HepG2 (cell line): ENCODE results near the gene NEK6. TPM values are rescaled to one million over a fixed set of nuclear protein-coding genes. Genes with fewer than 3 reads are reported as not detected.

Experiments
- ATAC-seq: fragments of 200-7000 bp; cut with Tn5 transposase; 3 replicates; pipeline ENCODE4 v1.9.1; 2020; ENCODE audit warnings: mild to moderate bottlenecking, moderate library complexity
- Bru-seq: library from RNA; stranded (reverse); fragments of 400-500 nt; gene quantifications from one replicate; lab custom pipeline; 2021; lab: Mats Ljungman, UMichigan
- BruChase-seq, 2 experiments: library from RNA; stranded (reverse); fragments of 400-500 nt; gene quantifications; one replicate each; lab custom pipeline; 2021; lab: Mats Ljungman, UMichigan
- BruUV-seq: library from RNA; stranded (reverse); fragments of 400-500 nt; replicated peaks from 2 replicates; lab custom pipeline; 2021; lab: Mats Ljungman, UMichigan
- CTCF ChIA-PET: fragments of 300-600 bp; formaldehyde crosslinking; extraction: SDS; loops from one replicate; lab custom pipeline; 2021; ENCODE audit warnings: low total read pairs, inconsistent platforms, low intra/inter-chr PET ratio; lab: Yijun Ruan, JAX
- POLR2A ChIA-PET: fragments of 350-600 bp; sonication (Branson Sonifier 250); formaldehyde crosslinking; loops from one replicate; lab custom pipeline; 2020; ENCODE audit warnings: antibody characterized with exemption, inconsistent platforms; lab: Yijun Ruan, JAX
- DNase-seq: peaks from one replicate; pipeline ENCODE4 v3.0.0-alpha.2; 2015; ENCODE audit warnings: low spot score
- FAIRE-seq: peaks from 3 replicates; lab custom pipeline; 2011; peaks lifted over from hg19 to GRCh38; lab: Jason Lieb, UNC
- H2AFZ ChIP-seq: one replicate; pipeline ENCODE4 v1.6.1; 2011; ENCODE audit warnings: low read length, inconsistent platforms
- H3K27ac ChIP-seq: fragments of 300-600 bp; 3 replicates; pipeline ENCODE4 v1.8.0; 2011; ENCODE audit warnings: mixed run types, mild to moderate bottlenecking, mixed read lengths, low read length, inconsistent platforms; ENCODE audit not compliant: insufficient read depth; ENCODE audit errors: extremely low read length
- H3K27me3 ChIP-seq, 2 experiments: fragments of 200-600 bp in 1 of 2; 2 replicates in 1 of 2; 3 replicates in 1 of 2; pipeline versions ENCODE4 v1.6.0 to v1.8.0; 2011; ENCODE audit warnings: low read length in 2 of 2, mild to moderate bottlenecking in 2 of 2, moderate library complexity in 2 of 2, inconsistent platforms in 1 of 2; ENCODE audit not compliant: insufficient read depth in 2 of 2, control insufficient read depth in 1 of 2
- H3K36me3 ChIP-seq, 2 experiments: fragments of 200-600 bp in 1 of 2; replicated peaks in 1 of 2; 2 replicates in 1 of 2; 3 replicates in 1 of 2; pipeline versions ENCODE4 v1.5.1 to v1.8.0; 2011; ENCODE audit warnings: low read length in 2 of 2, inconsistent platforms in 1 of 2; ENCODE audit not compliant: insufficient read depth in 2 of 2, control insufficient read depth in 1 of 2
- H3K4me1 ChIP-seq: 2 replicates; pipeline ENCODE4 v1.5.1; 2012; ENCODE audit warnings: low read length, inconsistent platforms; ENCODE audit not compliant: insufficient read depth
- H3K4me2 ChIP-seq: 2 replicates; pipeline ENCODE4 v1.6.0; 2011; ENCODE audit warnings: low read depth, low read length, inconsistent platforms
- H3K4me3 ChIP-seq, 3 experiments: fragments of 200-600 bp in 1 of 3; sonication (generic), shearing (Covaris generic) in 1 of 3; replicated peaks in 1 of 3; 2 replicates each; pipeline ENCODE4 v1.5.1; 2011 to 2016; ENCODE audit warnings: low read length in 3 of 3, inconsistent platforms in 2 of 3, low read depth in 2 of 3, mild to moderate bottlenecking in 2 of 3, control low read depth in 1 of 3, mixed read lengths in 1 of 3; ENCODE audit not compliant: insufficient read depth in 1 of 3
- H3K79me2 ChIP-seq: one replicate; pipeline ENCODE4 v1.6.1; 2011; ENCODE audit warnings: low read length, inconsistent platforms; ENCODE audit not compliant: insufficient read depth
- H3K9ac ChIP-seq: 2 replicates; pipeline ENCODE4 v1.6.0; 2011; ENCODE audit warnings: mild to moderate bottlenecking, low read depth, low read length, inconsistent platforms; ENCODE audit not compliant: insufficient read depth
- H3K9me3 ChIP-seq: 2 replicates; pipeline ENCODE4 v1.5.1; 2012; ENCODE audit warnings: mild to moderate bottlenecking, low read length
- H4K20me1 ChIP-seq: 2 replicates; pipeline ENCODE4 v1.6.0; 2011; ENCODE audit warnings: inconsistent platforms, mild to moderate bottlenecking, low read length, moderate library complexity; ENCODE audit not compliant: insufficient read depth
- ELF4 ChIP-seq: sonication (generic); formaldehyde crosslinking; IDR thresholded peaks from 2 replicates; pipeline ENCODE4 v1.5.0; 2020; ENCODE audit warnings: missing genetic modification reagents, mild to moderate bottlenecking, moderate library complexity, borderline replicate concordance
- FLYWCH1 ChIP-seq: sonication (generic); formaldehyde crosslinking; IDR thresholded peaks from 2 replicates; pipeline ENCODE4 v1.8.1; 2023; ENCODE audit warnings: mild to moderate bottlenecking, missing genetic modification reagents
- HBP1 ChIP-seq: IDR thresholded peaks from 2 replicates; pipeline ENCODE4 v1.6.1; 2016; ENCODE audit warnings: low read depth, control low read depth
- HDAC2 ChIP-seq: sonication (generic); formaldehyde crosslinking; IDR thresholded peaks from 2 replicates; pipeline ENCODE4 v1.4.0; 2020; ENCODE audit warnings: missing genetic modification reagents
- JUNB ChIP-seq: sonication (generic); formaldehyde crosslinking; IDR thresholded peaks from 2 replicates; pipeline ENCODE4 v1.8.0; 2022; ENCODE audit warnings: missing genetic modification reagents, mild to moderate bottlenecking, borderline replicate concordance
- NKX3-1 ChIP-seq: sonication (generic); formaldehyde crosslinking; IDR thresholded peaks from 2 replicates; pipeline ENCODE4 v1.5.0; 2020; ENCODE audit warnings: missing genetic modification reagents
- PHF8 ChIP-seq: sonication (generic); formaldehyde crosslinking; IDR thresholded peaks from 2 replicates; pipeline ENCODE4 v1.5.0; 2020; ENCODE audit warnings: missing genetic modification reagents
- SP1 ChIP-seq, 2 experiments: fragments of 450-650 bp in 1 of 2; sonication (generic) in 1 of 2; formaldehyde crosslinking in 1 of 2; IDR thresholded peaks; 2 replicates each; pipeline versions ENCODE4 v1.4.0 to v1.6.1; 2016 to 2020; ENCODE audit warnings: missing genetic modification reagents in 1 of 2
- TAF15 ChIP-seq: fragments of 200-400 bp; formaldehyde crosslinking; IDR thresholded peaks from one replicate; pipeline ENCODE4 v1.6.1; 2018; ENCODE audit warnings: mild to moderate bottlenecking, low read depth, low read length; ENCODE audit not compliant: poor library complexity, severe bottlenecking
- TEAD2 ChIP-seq: sonication (generic); formaldehyde crosslinking; IDR thresholded peaks from 2 replicates; pipeline ENCODE4 v1.9.0; 2021; ENCODE audit warnings: missing genetic modification reagents
- ZBTB14 ChIP-seq: sonication (generic); formaldehyde crosslinking; IDR thresholded peaks from 2 replicates; pipeline ENCODE4 v1.4.0; 2020; ENCODE audit warnings: missing genetic modification reagents
- ZNF274 ChIP-seq: sonication (generic); formaldehyde crosslinking; IDR thresholded peaks from 2 replicates; pipeline ENCODE4 v1.5.1; 2020; ENCODE audit warnings: mild to moderate bottlenecking, missing genetic modification reagents
- ZNF354B ChIP-seq: sonication (generic); formaldehyde crosslinking; IDR thresholded peaks from 2 replicates; pipeline ENCODE4 v1.8.0; 2022; ENCODE audit warnings: mild to moderate bottlenecking, missing genetic modification reagents
- ZNF629 ChIP-seq: sonication (generic); formaldehyde crosslinking; conservative IDR thresholded peaks from 2 replicates; pipeline ENCODE4 v1.5.0; 2020; ENCODE audit warnings: missing genetic modification reagents
- ZNF776 ChIP-seq: sonication (generic); formaldehyde crosslinking; IDR thresholded peaks from 2 replicates; pipeline ENCODE4 v1.4.0; 2020; ENCODE audit warnings: mild to moderate bottlenecking, missing genetic modification reagents
- ZNF883 ChIP-seq: sonication (generic); formaldehyde crosslinking; IDR thresholded peaks from 2 replicates; pipeline ENCODE4 v1.5.1; 2020; ENCODE audit warnings: mild to moderate bottlenecking, missing genetic modification reagents; ENCODE audit errors: not compliant biosample characterization
- WGBS: methylation state at CpG from one replicate; pipeline ENCODE4 v1.1.6; 2017; ENCODE audit warnings: low lambda C conversion rate; 5-methylcytosine and 5-hydroxymethylcytosine counted together
- in situ Hi-C: cut with HindIII; loops from 2 replicates; pipeline ENCODE4 v1.10.0; 2017; ENCODE audit warnings: low pct_unique_long_range_greater_than_20kb; ENCODE audit not compliant: extremely low pct_ligation_motif_present
- intact Hi-C: fragments of 100-400 bp; cut with micrococcal nuclease; formaldehyde crosslinking; loops from one replicate; pipeline ENCODE4 v1.10.0; 2022; ENCODE audit not compliant: unreplicated experiment
- long read RNA-seq, 2 experiments: library from RNA in 1 of 2; library from polyadenylated mRNA in 1 of 2; stranded (forward) in 1 of 2; unstranded in 1 of 2; transcript quantifications; one replicate each; pipeline ENCODE4 v2.0.0, GENCODE V29; 2019 to 2022
- polyA minus RNA-seq, 3 experiments: library from RNA; depleted of rRNA, polyadenylated mRNA; stranded (reverse); fragments of >200 nt; gene quantifications; 2 replicates each; pipeline ENCODE4 v1.2.3, GENCODE V29; 2011; ENCODE audit warnings: low replicate concordance in 1 of 3
- polyA plus RNA-seq, 8 experiments: library from polyadenylated mRNA; depleted of rRNA in 3 of 8; stranded (reverse) in 7 of 8; unstranded in 1 of 8; fragments of >200 nt; fragmentation: Illumina TruSeq in 4 of 8; extraction: Trizol in 4 of 8; gene quantifications; 2 replicates each; pipeline versions ENCODE4 v1.2.1 to v1.2.3, GENCODE V29; 2011 to 2016; ENCODE audit warnings: low read depth in 4 of 8, missing spikeins in 1 of 8, mixed read lengths in 1 of 8; ENCODE audit not compliant: insufficient read depth in 1 of 8
- total RNA-seq, 5 experiments: library from RNA; depleted of rRNA; stranded (reverse); fragments of >200 nt; fragmentation: Illumina TruSeq; extraction: Trizol; gene quantifications; 2 replicates each; pipeline ENCODE4 v1.2.3, GENCODE V29; 2016; ENCODE audit warnings: low read depth in 1 of 5

The NEK6 gene
- total RNA-seq (2016; rRNA removed; fragmentation: Illumina TruSeq; extraction: Trizol) (30.4 and 44.7 TPM in 2 replicates), polyA plus RNA-seq (2011; rRNA removed) (119 and 127 TPM in 2 replicates), polyA minus RNA-seq (2011; rRNA and poly(A)+ RNA removed; ENCODE audit: low replicate concordance) (13.4 and 281 TPM in 2 replicates), Bru-seq, nascent RNA (percentile 81 among the genes with signal in this experiment), BruChase-seq, experiment 1, labeled RNA remaining after a 6-hour chase (percentile 74 among the genes with signal in this experiment), BruChase-seq, experiment 2, labeled RNA remaining after a 2-hour chase (percentile 78 among the genes with signal in this experiment)
- 24.6 and 26.3 TPM in 2 replicates for total RNA-seq (2016; cell fraction: cytosol; rRNA removed; fragmentation: Illumina TruSeq; extraction: Trizol; ENCODE audit: low read depth)
- total RNA-seq (2016; cell fraction: insoluble cytoplasmic fraction; rRNA removed; fragmentation: Illumina TruSeq; extraction: Trizol), result 33.2 and 37.5 TPM in 2 replicates
- 49.4 and 52.7 TPM in 2 replicates for total RNA-seq (2016; cell fraction: membrane; rRNA removed; fragmentation: Illumina TruSeq; extraction: Trizol)
- total RNA-seq (2016; cell fraction: nucleus; rRNA removed; fragmentation: Illumina TruSeq; extraction: Trizol), result 18.1 and 19.8 TPM in 2 replicates
- polyA plus RNA-seq (2011; cell fraction: cytosol; rRNA removed), result 131 and 138 TPM in 2 replicates
- polyA plus RNA-seq (2011; cell fraction: nucleus; rRNA removed), result 94.1 and 101 TPM in 2 replicates
- 75.9 and 86.0 TPM in 2 replicates for polyA plus RNA-seq (2012)
- polyA plus RNA-seq (2016; cell fraction: cytosol; fragmentation: Illumina TruSeq; extraction: Trizol; ENCODE audit: low read depth), result 55.6 and 62.7 TPM in 2 replicates
- polyA plus RNA-seq (2016; cell fraction: insoluble cytoplasmic fraction; fragmentation: Illumina TruSeq; extraction: Trizol; ENCODE audit: low read depth), result 71.0 and 74.4 TPM in 2 replicates
- polyA plus RNA-seq (2016; cell fraction: membrane; fragmentation: Illumina TruSeq; extraction: Trizol; ENCODE audit: low read depth), result 68.1 and 79.5 TPM in 2 replicates
- 41.9 and 42.8 TPM in 2 replicates for polyA plus RNA-seq (2016; cell fraction: nucleus; fragmentation: Illumina TruSeq; extraction: Trizol; ENCODE audit: insufficient read depth, low read depth)
- polyA minus RNA-seq (2011; cell fraction: cytosol; rRNA and poly(A)+ RNA removed), result 74.6 and 87.4 TPM in 2 replicates
- 49.3 and 50.8 TPM in 2 replicates for polyA minus RNA-seq (2011; cell fraction: nucleus; rRNA and poly(A)+ RNA removed)
- long read RNA-seq, experiment 1, transcript NEK6-201 (10 exons, 3,447 nt), result major isoform, 137 of 173 reads
- long read RNA-seq, experiment 1, partial matches to known transcripts, result 14 of 173 reads
- long read RNA-seq, experiment 1, other reads (novel, unspliced or antisense), result 19 of 173 reads
- long read RNA-seq, experiment 2, transcript NEK6-201 (10 exons, 3,447 nt), result major isoform, 75 of 126 reads
- long read RNA-seq, experiment 2, partial matches to known transcripts, result 35 of 126 reads
- long read RNA-seq, experiment 2, other reads (novel, unspliced or antisense), result 10 of 126 reads

- in situ Hi-C loops (no loop called here), intact Hi-C loops (loop anchor here (2.0 to 5.0 kb wide), 3 partner anchors 27 to 126 kb away; no protein-coding TSS in a partner anchor)
- Histone ChIP-seq H3K27me3 (peaks cover 0 to 12% of the 10 kb centered on the region in 2 experiments; a peak in 3 of 5 replicates), H3K36me3 (no peaks in the 10 kb centered on the region), H2AFZ (no peak within 1 kb of the TSS), H3K4me2 (peak within 1 kb of the TSS; percentile 100), H4K20me1 (peaks cover 20% of the 10 kb centered on the region), H3K4me3 (peak within 1 kb of the TSS; percentile 77 to 99 (median 98)), H3K9ac (peak within 1 kb of the TSS; percentile 95), H3K4me1 (peaks cover 50% of the 10 kb centered on the region), H3K79me2 (peaks cover 45% of the 10 kb centered on the region), H3K9me3 (no peaks in the 10 kb centered on the region), H3K27ac (peak within 1 kb of the TSS; percentile 95)
- no peak for ATAC-seq
- 1% methylated on average over 13 of the region's 116 CpGs for whole genome bisulfite sequencing
- POLR2A ChIA-PET, result no interaction called here
- CTCF ChIA-PET, result no interaction called here
- BruUV-seq, result no TSS peak
- no peak for FAIRE-seq
- no peak for DNase-seq
- no peak for TF ChIP-seq ZNF274 (CRISPR knock-in tag)
- TF ChIP-seq TEAD2, result no peak
- TF ChIP-seq HDAC2 (CRISPR knock-in tag), result peak; percentile 13; the same call in 1 of the 2 replicates
- TF ChIP-seq ZNF354B (CRISPR knock-in tag), result no peak
- peak; percentile 88 for TF ChIP-seq ZBTB14
- no peak for TF ChIP-seq NKX3-1 (CRISPR knock-in tag)
- TF ChIP-seq ZNF629, result no peak
- no peak for TF ChIP-seq ZNF883
- no peak for TF ChIP-seq ELF4 (CRISPR knock-in tag)
- no peak for TF ChIP-seq SP1 (IDR thresholded peaks at IDR 0.05)
- no peak for TF ChIP-seq SP1 (CRISPR knock-in tag; IDR thresholded peaks at IDR 0.05)
- no peak for TF ChIP-seq TAF15
- no peak for TF ChIP-seq FLYWCH1 (CRISPR knock-in tag)
- 0 out of 2 replicates have a peak, but pooled peaks have one; percentile 47 for TF ChIP-seq JUNB (CRISPR knock-in tag)
- TF ChIP-seq PHF8 (CRISPR knock-in tag), result no peak
- TF ChIP-seq ZNF776 (CRISPR knock-in tag), result peak; percentile 63; the same call in 1 of the 2 replicates
- no peak for TF ChIP-seq HBP1 (CRISPR knock-in tag)
These were observed at the start of gene NEK6 for GRCh38 chr9:124257844-124258606. Gene NEK6 (plus strand): TSS chr9:124257949. CDS start chr9:124301965, 44,016 bp downstream.
